OCI-LY3 (cell line): Measurements from ENCODE around the gene PATL1.

Experiments
- H2AFZ ChIP-seq: fragments of 200-600, 300-600 bp; shearing (Covaris generic); 2 replicates; pipeline ENCODE4 v1.6.0; 2014; ENCODE audit warnings: antibody characterized with exemption, low read depth, low read length
- H3K27ac ChIP-seq: fragments of 200-600, 300-600 bp; sonication (generic); 2 replicates; pipeline ENCODE4 v1.5.1; 2014; ENCODE audit warnings: mild to moderate bottlenecking, low read length, moderate library complexity, mixed read lengths
- H3K27me3 ChIP-seq: fragments of 200-600, 300-600 bp; sonication (generic); 2 replicates; pipeline ENCODE4 v1.6.1; 2014; ENCODE audit warnings: low read depth, low read length, mixed read lengths
- H3K36me3 ChIP-seq: fragments of 200-600, 300-600 bp; sonication (generic); replicated peaks from 2 replicates; pipeline ENCODE3; 2014; ENCODE audit warnings: low read depth, low read length, mixed read lengths
- H3K4me1 ChIP-seq: fragments of 300-600, 200-600 bp; sonication (generic); 2 replicates; pipeline ENCODE4 v1.6.1; 2014; ENCODE audit warnings: low read length, mixed read lengths
- H3K4me2 ChIP-seq: fragments of 200-600, 300-600 bp; sonication (generic); 2 replicates; pipeline ENCODE4 v1.6.1; 2014; ENCODE audit warnings: low read length, mixed read lengths
- H3K4me3 ChIP-seq: fragments of 300-600, 200-600 bp; sonication (generic); 2 replicates; pipeline ENCODE4 v1.5.1; 2014; ENCODE audit warnings: antibody characterized with exemption, mild to moderate bottlenecking, low read length, moderate library complexity
- H3K79me2 ChIP-seq: fragments of 300-600, 200-600 bp; shearing (Covaris generic); 2 replicates; pipeline ENCODE4 v1.6.1; 2014; ENCODE audit warnings: mild to moderate bottlenecking, low read length, mixed read lengths
- H3K9ac ChIP-seq: fragments of 300-600, 200-600 bp; shearing (Covaris generic); 2 replicates; pipeline ENCODE4 v1.6.0; 2014; ENCODE audit warnings: mild to moderate bottlenecking, low read length, moderate library complexity
- H3K9me3 ChIP-seq: fragments of 200-600, 300-600 bp; shearing (Covaris generic); 2 replicates; pipeline ENCODE4 v1.6.1; 2014; ENCODE audit warnings: low read length, mixed read lengths; ENCODE audit not compliant: insufficient read depth
- H4K20me1 ChIP-seq: fragments of 200-600, 300-600 bp; sonication (generic); 2 replicates; pipeline ENCODE4 v1.6.1; 2016; ENCODE audit warnings: low read length, mixed read lengths; ENCODE audit not compliant: insufficient read depth
- EZH2phosphoT487 ChIP-seq: fragments of 200-600 bp; shearing (Covaris generic); IDR thresholded peaks from 2 replicates; pipeline ENCODE4 v1.6.1; 2018; ENCODE audit warnings: antibody characterized with exemption, mixed run types, low read depth
- TF ChIP-seq, protein P1 (sequence below): fragments of 200-600, 300-600 bp; sonication (generic); IDR thresholded peaks from 2 replicates; pipeline ENCODE4 v1.5.1; 2014; ENCODE audit warnings: antibody characterized with exemption, low read length, low read depth

The PATL1 gene

DNA sequence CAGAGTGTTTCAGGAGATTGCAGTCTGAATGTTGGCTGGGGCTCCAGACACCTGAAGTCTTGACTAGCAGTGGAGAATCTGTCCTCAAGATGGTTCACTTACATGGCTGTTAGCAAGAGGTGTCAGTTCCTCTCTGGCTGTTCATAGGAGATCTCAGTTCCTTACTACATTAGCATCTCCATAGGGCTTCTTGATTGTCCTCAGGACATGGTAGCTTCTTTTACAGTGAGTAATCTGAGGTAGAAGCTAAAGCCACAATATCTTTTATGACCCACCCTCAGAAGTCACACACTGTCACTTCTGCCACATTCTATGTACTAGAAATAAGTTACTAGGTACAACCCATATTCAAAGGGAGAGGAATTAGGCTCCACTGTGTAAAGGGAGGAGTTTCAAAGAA is 10.5 kb upstream of the PATL1 start:
- Histone ChIP-seq H3K4me3 (no peak overlapping the region), H3K9ac (no peak overlapping the region), H3K27ac (peak overlapping the region; percentile 17), H3K4me2 (peak overlapping the region; percentile 10), H3K9me3 (no peaks in the 10 kb centered on the region), H3K4me1 (peaks cover 19% of the 10 kb centered on the region), H4K20me1 (no peaks in the 10 kb centered on the region), H3K79me2 (no peaks in the 10 kb centered on the region), H3K36me3 (no peaks in the 10 kb centered on the region), H3K27me3 (no peaks in the 10 kb centered on the region), H2AFZ (peak overlapping the region; percentile 5; the same call in 1 of the 2 replicates)
- TF ChIP-seq, protein P1, sequence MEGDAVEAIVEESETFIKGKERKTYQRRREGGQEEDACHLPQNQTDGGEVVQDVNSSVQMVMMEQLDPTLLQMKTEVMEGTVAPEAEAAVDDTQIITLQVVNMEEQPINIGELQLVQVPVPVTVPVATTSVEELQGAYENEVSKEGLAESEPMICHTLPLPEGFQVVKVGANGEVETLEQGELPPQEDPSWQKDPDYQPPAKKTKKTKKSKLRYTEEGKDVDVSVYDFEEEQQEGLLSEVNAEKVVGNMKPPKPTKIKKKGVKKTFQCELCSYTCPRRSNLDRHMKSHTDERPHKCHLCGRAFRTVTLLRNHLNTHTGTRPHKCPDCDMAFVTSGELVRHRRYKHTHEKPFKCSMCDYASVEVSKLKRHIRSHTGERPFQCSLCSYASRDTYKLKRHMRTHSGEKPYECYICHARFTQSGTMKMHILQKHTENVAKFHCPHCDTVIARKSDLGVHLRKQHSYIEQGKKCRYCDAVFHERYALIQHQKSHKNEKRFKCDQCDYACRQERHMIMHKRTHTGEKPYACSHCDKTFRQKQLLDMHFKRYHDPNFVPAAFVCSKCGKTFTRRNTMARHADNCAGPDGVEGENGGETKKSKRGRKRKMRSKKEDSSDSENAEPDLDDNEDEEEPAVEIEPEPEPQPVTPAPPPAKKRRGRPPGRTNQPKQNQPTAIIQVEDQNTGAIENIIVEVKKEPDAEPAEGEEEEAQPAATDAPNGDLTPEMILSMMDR: no peak
- no peak for TF ChIP-seq EZH2phosphoT487

DNA sequence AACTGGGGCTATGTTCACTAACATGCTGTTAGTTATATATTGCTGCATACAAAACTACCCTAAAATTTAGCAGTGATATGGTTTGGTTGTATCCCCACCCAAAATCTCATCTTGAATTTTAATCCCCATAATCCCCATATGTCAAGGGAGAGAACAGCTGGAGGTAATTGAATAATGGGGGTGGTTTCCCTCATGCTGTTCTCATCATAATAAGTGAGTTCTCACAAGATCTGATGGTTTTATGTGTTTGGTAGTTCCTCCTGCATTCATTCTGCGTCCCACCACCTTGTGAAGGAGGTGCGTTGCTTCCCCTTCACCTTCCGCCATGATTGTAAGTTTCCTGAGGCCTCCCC is 10.0 kb upstream of the PATL1 start:
- Histone ChIP-seq H4K20me1 (no peaks in the 10 kb centered on the region), H3K27ac (peak overlapping the region; percentile 17; the same call in 1 of the 2 replicates), H3K9ac (no peak overlapping the region), H3K9me3 (no peaks in the 10 kb centered on the region), H3K4me1 (peaks cover 19% of the 10 kb centered on the region), H3K4me2 (peak overlapping the region; percentile 10), H2AFZ (peak overlapping the region; percentile 5; the same call in 1 of the 2 replicates), H3K79me2 (no peaks in the 10 kb centered on the region), H3K4me3 (no peak overlapping the region), H3K27me3 (no peaks in the 10 kb centered on the region), H3K36me3 (no peaks in the 10 kb centered on the region)
- TF ChIP-seq, protein P1: no peak
- no peak for TF ChIP-seq EZH2phosphoT487

DNA sequence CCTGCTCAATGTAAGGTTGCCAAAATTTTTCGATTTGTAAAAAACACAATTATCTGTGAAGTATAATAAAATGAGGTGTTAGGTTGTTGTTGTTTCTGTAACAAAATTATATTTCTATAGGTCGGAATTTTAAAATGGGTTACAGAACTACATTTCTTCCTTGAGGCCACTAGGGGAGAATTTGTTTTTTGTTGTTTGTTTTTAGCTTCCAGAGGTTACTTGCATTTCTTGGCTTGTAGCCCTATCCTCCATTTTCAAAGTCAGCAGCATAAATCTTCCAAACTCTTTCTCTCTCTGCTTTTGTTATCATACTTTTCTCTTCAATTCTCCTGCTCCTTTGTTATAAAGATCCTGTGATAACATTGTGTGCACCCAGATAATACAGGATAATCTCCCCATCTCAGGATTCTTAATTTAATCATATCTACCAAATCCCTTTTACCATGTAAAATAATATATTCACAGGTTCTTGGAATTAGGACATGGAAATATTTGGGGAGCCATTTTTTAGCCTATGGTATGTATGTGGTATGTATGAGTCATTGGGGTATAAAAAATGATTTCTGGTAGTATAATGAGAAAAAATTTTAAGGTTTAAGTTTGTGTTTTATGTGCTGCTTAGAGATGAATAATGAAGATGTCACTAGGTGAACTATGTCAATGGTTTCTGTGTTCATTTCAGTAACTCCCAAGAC is 9.4 kb upstream of the PATL1 start:
- TF ChIP-seq, protein P1: no peak
- no peak for TF ChIP-seq EZH2phosphoT487
- Histone ChIP-seq H3K4me2 (no peak overlapping the region), H3K27me3 (no peaks in the 10 kb centered on the region), H3K4me3 (no peak overlapping the region), H3K27ac (no peak overlapping the region), H3K9ac (no peak overlapping the region), H4K20me1 (no peaks in the 10 kb centered on the region), H3K79me2 (no peaks in the 10 kb centered on the region), H2AFZ (no peak overlapping the region), H3K9me3 (no peaks in the 10 kb centered on the region), H3K36me3 (no peaks in the 10 kb centered on the region), H3K4me1 (peaks cover 19% of the 10 kb centered on the region)

DNA sequence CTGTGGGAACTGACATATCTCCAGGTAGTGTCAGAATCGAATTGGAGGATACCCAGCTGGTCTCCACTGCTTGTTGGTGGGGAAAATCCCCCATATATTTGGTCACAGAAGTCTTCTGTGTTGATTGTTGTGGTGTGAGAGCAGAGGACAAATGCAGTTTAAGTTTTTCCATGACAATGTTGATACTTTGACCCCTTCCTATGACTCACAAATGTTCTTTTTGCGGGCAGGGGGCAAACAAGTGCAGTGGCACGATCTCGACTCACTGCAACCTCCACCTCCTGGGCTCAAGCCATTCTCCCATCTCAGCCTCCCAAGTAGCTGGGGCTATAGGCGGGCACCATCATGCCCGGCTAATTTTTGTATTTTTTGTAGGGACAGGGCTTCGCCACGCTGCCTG is 7.4 kb upstream of the PATL1 start:
- TF ChIP-seq EZH2phosphoT487: no peak
- TF ChIP-seq, protein P1: no peak
- no peaks in the 10 kb centered on the region for H3K9me3 ChIP-seq
- peaks cover 24% of the 10 kb centered on the region for H3K4me1 ChIP-seq
- no peak overlapping the region for H3K4me2 ChIP-seq
- H3K4me3 ChIP-seq: no peak overlapping the region
- no peak overlapping the region for H3K27ac ChIP-seq
- H3K79me2 ChIP-seq: no peaks in the 10 kb centered on the region
- H3K36me3 ChIP-seq: no peaks in the 10 kb centered on the region
- no peaks in the 10 kb centered on the region for H3K27me3 ChIP-seq
- no peak overlapping the region for H2AFZ ChIP-seq
- no peak overlapping the region for H3K9ac ChIP-seq
- H4K20me1 ChIP-seq: no peaks in the 10 kb centered on the region
